HG03196 (cell line): Measurements from ENCODE around the gene IFI44.
A peak's percentile ranks its signal among the peaks of the same experiment; 100 is the strongest.

Source experiments
- ATAC-seq: cut with Tn5 transposase; IDR thresholded peaks from one replicate; pipeline ENCODE4 v1.9.1; 2021; ENCODE audit not compliant: unreplicated experiment

IFI44 gene

GRCh38 chr1:78649628-78650027, at the start of gene IFI44:
IFI44 (plus strand) TSS chr1:78649831; CDS start chr1:78650196, 365 bp downstream.
- ATAC-seq = peak; percentile 93

- no peak for ATAC-seq
Measured at GRCh38 chr1:78601068-78601467, 48.6 kb upstream of the IFI44 start.

- ATAC-seq = no peak
Measured at GRCh38 chr1:78603206-78603605, 46.4 kb upstream of the IFI44 start.

GRCh38 chr1:78604643-78605042, 45.0 kb upstream of the IFI44 start:
- no peak for ATAC-seq

GRCh38 chr1:78606274-78606673, 43.4 kb upstream of the IFI44 start:
- ATAC-seq = no peak

GRCh38 chr1:78607334-78607927, 42.2 kb upstream of the IFI44 start:
- ATAC-seq = no peak

GRCh38 chr1:78607944-78608343, 41.7 kb upstream of the IFI44 start:
- ATAC-seq = no peak

- ATAC-seq = peak; percentile 49
Measured at GRCh38 chr1:78617615-78618026, 32.0 kb upstream of the IFI44 start.

- no peak for ATAC-seq
Measured at GRCh38 chr1:78619032-78619431, 30.6 kb upstream of the IFI44 start.

GRCh38 chr1:78619446-78619802, 30.2 kb upstream of the IFI44 start:
- ATAC-seq = peak; percentile 12

- peak; percentile 50 for ATAC-seq
Measured at GRCh38 chr1:78619803-78620579, 29.6 kb upstream of the IFI44 start, which contains the start of gene IFI44L. IFI44L (plus strand) TSS chr1:78620448; CDS start chr1:78627916, 7,468 bp downstream.

GRCh38 chr1:78620666-78621065, 29.0 kb upstream of the IFI44 start:
- ATAC-seq = no peak

- no peak for ATAC-seq
Measured at GRCh38 chr1:78622548-78622947, 27.1 kb upstream of the IFI44 start.

GRCh38 chr1:78624035-78624434, 25.6 kb upstream of the IFI44 start:
- no peak for ATAC-seq

GRCh38 chr1:78627321-78627720, 22.3 kb upstream of the IFI44 start:
- ATAC-seq = no peak

- ATAC-seq = no peak
Measured at GRCh38 chr1:78630600-78630999, 19.0 kb upstream of the IFI44 start.

- ATAC-seq = no peak
Measured at GRCh38 chr1:78633209-78633608, 16.4 kb upstream of the IFI44 start.

GRCh38 chr1:78640462-78640861, 9.2 kb upstream of the IFI44 start:
- ATAC-seq = no peak

GRCh38 chr1:78641558-78641957, 8.1 kb upstream of the IFI44 start:
- ATAC-seq = no peak

- no peak for ATAC-seq
Measured at GRCh38 chr1:78645723-78646122, 3.9 kb upstream of the IFI44 start.

GRCh38 chr1:78647238-78647637, 2.4 kb upstream of the IFI44 start:
- ATAC-seq = no peak

GRCh38 chr1:78650114-78650660, 556 bp downstream of the IFI44 start:
- no peak for ATAC-seq
